Caco-2 (cell line): Measurements from ENCODE around the gene ERLEC1. TPM values are rescaled to one million over a fixed set of nuclear protein-coding genes. Genes with fewer than 3 reads are reported as not detected.

ENCODE experiments used
- BruUV-seq: library from RNA; stranded (reverse); fragments of 400-500 nt; replicated peaks from 2 replicates; lab custom pipeline; 2021; lab: Mats Ljungman, UMichigan
- CTCF ChIA-PET: fragments of 300-600 bp; sonication (Branson Sonifier 250); formaldehyde crosslinking; loops from one replicate; lab custom pipeline; 2022; ENCODE audit warnings: antibody characterized with exemption; lab: Charles Lee
- POLR2A ChIA-PET: fragments of 300-600 bp; sonication (Branson Sonifier 250); formaldehyde crosslinking; loops from one replicate; lab custom pipeline; 2022; ENCODE audit warnings: antibody characterized with exemption; lab: Charles Lee
- DNase-seq, 2 experiments: peaks; one replicate each; pipeline versions ENCODE4 v3.0.0 to v3.0.0-alpha.2; 2020 to 2022
- H3K27me3 ChIP-seq: replicated peaks from 2 replicates; pipeline ENCODE4 v1.6.0; 2011; ENCODE audit warnings: low read length; ENCODE audit not compliant: control insufficient read depth, insufficient read depth
- H3K36me3 ChIP-seq: 2 replicates; pipeline ENCODE4 v1.5.1; 2011; ENCODE audit warnings: low read length; ENCODE audit not compliant: control insufficient read depth, insufficient read depth
- H3K4me1 ChIP-seq: fragments of 250-450 bp; sonication (Bioruptor Pico); 2 replicates; pipeline ENCODE4 v1.5.1; 2020; ENCODE audit warnings: mild to moderate bottlenecking
- H3K4me3 ChIP-seq: 2 replicates; pipeline ENCODE4 v1.5.1; 2011; ENCODE audit warnings: low read depth, mild to moderate bottlenecking, control low read depth, low read length
- H3K9me3 ChIP-seq: fragments of 250-450 bp; sonication (Bioruptor Pico); 2 replicates; pipeline ENCODE4 v1.5.1; 2020; ENCODE audit warnings: mild to moderate bottlenecking, moderate library complexity
- H3K27ac Mint-ChIP-seq: one replicate; pipeline ENCODE4 v1.8.0; 2022; ENCODE audit warnings: mixed read lengths; ENCODE audit not compliant: unreplicated experiment
- H3K27me3 Mint-ChIP-seq: one replicate; pipeline ENCODE4 v1.8.0; 2022; ENCODE audit warnings: mixed read lengths; ENCODE audit not compliant: insufficient read depth, unreplicated experiment
- H3K36me3 Mint-ChIP-seq: one replicate; pipeline ENCODE4 v1.8.0; 2022; ENCODE audit warnings: mild to moderate bottlenecking, mixed read lengths; ENCODE audit not compliant: insufficient read depth, unreplicated experiment
- H3K4me1 Mint-ChIP-seq: one replicate; pipeline ENCODE4 v1.8.0; 2022; ENCODE audit warnings: low read depth, mixed read lengths; ENCODE audit not compliant: unreplicated experiment
- H3K4me3 Mint-ChIP-seq: one replicate; pipeline ENCODE4 v1.8.0; 2022; ENCODE audit warnings: mild to moderate bottlenecking, moderate library complexity, mixed read lengths; ENCODE audit not compliant: unreplicated experiment
- H3K9me3 Mint-ChIP-seq: one replicate; pipeline ENCODE4 v1.8.0; 2022; ENCODE audit warnings: mixed read lengths; ENCODE audit not compliant: unreplicated experiment
- intact Hi-C: fragments of 100-400 bp; cut with micrococcal nuclease; formaldehyde crosslinking; loops from one replicate; pipeline ENCODE4 v1.10.0; 2022; ENCODE audit not compliant: unreplicated experiment
- total RNA-seq: library from RNA; stranded (reverse); gene quantifications from 2 replicates; pipeline ENCODE4 v1.2.3, GENCODE V29; 2022
- TF ChIP-seq, protein P1 (sequence below), 2 experiments: fragments of 200-600 bp in 1 of 2; IDR thresholded peaks; 1 replicate in 1 of 2; 2 replicates in 1 of 2; pipeline versions ENCODE4 v1.5.1 to v1.8.0; 2011 to 2022; ENCODE audit warnings: antibody characterized with exemption in 1 of 2, control low read depth in 1 of 2, inconsistent platforms in 1 of 2, low read depth in 1 of 2, low read length in 1 of 2, mild to moderate bottlenecking in 1 of 2, moderate library complexity in 1 of 2; ENCODE audit not compliant: insufficient read depth in 1 of 2, severe bottlenecking in 1 of 2, unreplicated experiment in 1 of 2

The ERLEC1 gene
- total RNA-seq, 1 experiment from 2014 or later = 40.4 TPM

DNA sequence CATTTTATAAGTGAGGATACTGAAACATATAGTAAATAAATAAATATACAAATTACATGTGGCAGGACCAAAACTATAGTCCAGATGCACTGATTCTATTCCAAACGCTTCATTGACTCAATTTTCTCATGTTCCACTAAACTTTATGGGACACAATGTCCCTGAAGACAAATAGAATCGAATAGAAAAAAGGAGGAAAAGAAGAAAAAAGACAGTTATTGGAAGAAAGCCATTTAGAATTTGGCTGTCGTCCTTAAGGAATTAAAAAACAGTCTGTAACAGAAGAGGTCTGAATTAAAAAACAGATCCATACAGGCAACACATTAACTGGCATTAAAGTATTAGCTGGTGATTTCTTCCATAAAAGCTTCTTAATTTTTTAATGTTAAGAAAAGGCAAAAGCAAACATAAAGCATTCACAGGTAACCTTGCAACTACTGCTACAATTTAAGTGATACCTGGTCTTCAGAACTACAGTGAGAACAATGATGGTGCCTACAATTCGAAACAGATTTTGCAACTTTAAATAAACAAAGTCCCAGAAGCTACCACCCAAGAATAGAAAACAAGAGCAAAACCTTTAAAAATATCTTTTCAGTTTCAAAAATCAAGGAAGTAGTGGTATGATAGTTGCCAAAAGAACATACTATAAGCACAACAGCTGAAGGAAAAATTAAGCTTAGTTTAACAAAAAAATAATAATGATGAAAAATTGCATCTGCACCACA lies 36.6 kb upstream of the ERLEC1 start:
- Histone ChIP-seq H3K4me1 (no peaks in the 10 kb centered on the region), H3K27me3 (no peaks in the 10 kb centered on the region), H3K9me3 (no peaks in the 10 kb centered on the region), H3K36me3 (no peaks in the 10 kb centered on the region), H3K4me3 (no peak overlapping the region)
- no peaks in the 10 kb centered on the region for H3K9me3 Mint-ChIP-seq
- no peak overlapping the region for H3K4me3 Mint-ChIP-seq
- intact Hi-C loops = no loop called here
- TF ChIP-seq, protein P1, sequence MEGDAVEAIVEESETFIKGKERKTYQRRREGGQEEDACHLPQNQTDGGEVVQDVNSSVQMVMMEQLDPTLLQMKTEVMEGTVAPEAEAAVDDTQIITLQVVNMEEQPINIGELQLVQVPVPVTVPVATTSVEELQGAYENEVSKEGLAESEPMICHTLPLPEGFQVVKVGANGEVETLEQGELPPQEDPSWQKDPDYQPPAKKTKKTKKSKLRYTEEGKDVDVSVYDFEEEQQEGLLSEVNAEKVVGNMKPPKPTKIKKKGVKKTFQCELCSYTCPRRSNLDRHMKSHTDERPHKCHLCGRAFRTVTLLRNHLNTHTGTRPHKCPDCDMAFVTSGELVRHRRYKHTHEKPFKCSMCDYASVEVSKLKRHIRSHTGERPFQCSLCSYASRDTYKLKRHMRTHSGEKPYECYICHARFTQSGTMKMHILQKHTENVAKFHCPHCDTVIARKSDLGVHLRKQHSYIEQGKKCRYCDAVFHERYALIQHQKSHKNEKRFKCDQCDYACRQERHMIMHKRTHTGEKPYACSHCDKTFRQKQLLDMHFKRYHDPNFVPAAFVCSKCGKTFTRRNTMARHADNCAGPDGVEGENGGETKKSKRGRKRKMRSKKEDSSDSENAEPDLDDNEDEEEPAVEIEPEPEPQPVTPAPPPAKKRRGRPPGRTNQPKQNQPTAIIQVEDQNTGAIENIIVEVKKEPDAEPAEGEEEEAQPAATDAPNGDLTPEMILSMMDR (IDR thresholded peaks at IDR 0.05; ENCODE audit: insufficient read depth in 1 of 2, low read depth in 1 of 2, low read length in 1 of 2, severe bottlenecking in 1 of 2, unreplicated experiment in 1 of 2) = no peak
- H3K27me3 Mint-ChIP-seq = no peaks in the 10 kb centered on the region
- DNase-seq = no peak
- BruUV-seq = no TSS peak
- no peaks in the 10 kb centered on the region for H3K4me1 Mint-ChIP-seq
- no peak overlapping the region for H3K27ac Mint-ChIP-seq
- POLR2A ChIA-PET = no interaction called here
- peaks cover 5% of the 10 kb centered on the region for H3K36me3 Mint-ChIP-seq
- CTCF ChIA-PET = no interaction called here

DNA sequence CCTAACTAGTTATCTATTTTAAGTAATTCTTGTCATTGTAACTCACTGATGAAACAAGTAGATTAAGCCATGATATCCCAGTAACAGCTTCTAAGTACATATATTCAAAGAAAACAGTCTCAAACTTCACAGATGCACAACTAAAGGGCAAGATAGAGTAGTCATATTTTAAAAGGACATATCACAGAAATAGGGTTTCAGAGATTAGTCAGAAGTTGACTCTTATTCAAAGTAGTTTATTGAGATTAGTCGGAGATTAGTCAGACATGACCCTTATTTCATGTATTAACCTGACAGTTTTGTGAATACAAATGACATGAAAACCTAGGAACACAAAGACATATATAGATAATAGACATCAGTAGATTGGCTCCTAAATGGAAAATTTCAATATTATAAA lies 35.1 kb upstream of the ERLEC1 start:
- Mint-ChIP-seq H3K4me1 (no peaks in the 10 kb centered on the region), H3K36me3 (peaks cover 2% of the 10 kb centered on the region), H3K27me3 (no peaks in the 10 kb centered on the region), H3K4me3 (no peak overlapping the region), H3K27ac (no peak overlapping the region), H3K9me3 (no peaks in the 10 kb centered on the region)
- intact Hi-C loops = no loop called here
- Histone ChIP-seq H3K27me3 (no peaks in the 10 kb centered on the region), H3K4me3 (no peak overlapping the region), H3K9me3 (no peaks in the 10 kb centered on the region), H3K36me3 (no peaks in the 10 kb centered on the region), H3K4me1 (no peaks in the 10 kb centered on the region)
- TF ChIP-seq, protein P1 (IDR thresholded peaks at IDR 0.05; ENCODE audit: insufficient read depth in 1 of 2, low read depth in 1 of 2, low read length in 1 of 2, severe bottlenecking in 1 of 2, unreplicated experiment in 1 of 2) = no peak
- no TSS peak for BruUV-seq
- ChIA-PET CTCF (no interaction called here), POLR2A (no interaction called here)
- no peak for DNase-seq

DNA sequence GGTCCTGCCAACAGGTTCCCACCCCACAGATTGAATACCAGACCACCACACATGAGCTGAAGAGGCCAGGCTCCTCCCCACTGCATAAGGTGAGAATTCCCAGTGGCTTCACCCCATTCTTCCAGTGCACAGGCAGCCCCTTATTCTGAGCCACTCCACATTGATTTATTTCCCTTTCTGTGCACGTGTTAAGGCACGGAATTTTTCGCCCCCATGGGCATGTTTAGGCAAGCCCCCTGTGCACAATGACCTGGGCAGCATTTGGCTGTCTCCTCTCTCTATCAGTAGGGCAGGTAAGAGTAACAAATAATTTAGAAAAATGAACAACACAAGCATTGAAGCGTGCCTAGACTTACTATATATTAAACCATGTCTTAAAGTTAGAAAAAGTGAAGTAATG lies 34.5 kb upstream of the ERLEC1 start:
- POLR2A ChIA-PET = no interaction called here
- Mint-ChIP-seq H3K36me3 (peaks cover 5% of the 10 kb centered on the region), H3K4me1 (no peaks in the 10 kb centered on the region), H3K27ac (no peak overlapping the region), H3K4me3 (no peak overlapping the region), H3K27me3 (no peaks in the 10 kb centered on the region), H3K9me3 (no peaks in the 10 kb centered on the region)
- BruUV-seq = no TSS peak
- Histone ChIP-seq H3K4me1 (no peaks in the 10 kb centered on the region), H3K27me3 (no peaks in the 10 kb centered on the region), H3K9me3 (no peaks in the 10 kb centered on the region), H3K36me3 (no peaks in the 10 kb centered on the region), H3K4me3 (no peak overlapping the region)
- CTCF ChIA-PET = no interaction called here
- TF ChIP-seq, protein P1 (IDR thresholded peaks at IDR 0.05; ENCODE audit: insufficient read depth in 1 of 2, low read depth in 1 of 2, low read length in 1 of 2, severe bottlenecking in 1 of 2, unreplicated experiment in 1 of 2) = no peak
- intact Hi-C loops = no loop called here
- no peak for DNase-seq
